Uterus (tissue), 2 donors: ENCODE data around the gene EEFSEC.
"Not testable (repeated sequence)": the region's sequence is repeated elsewhere in the genome, so short reads cannot be mapped to it uniquely, and the experiment has no call there.

Experiments
- POLR2A ChIP-seq, 2 donors: fragments of 450-650 bp; IDR thresholded peaks; one replicate each; pipeline ENCODE4 v1.6.1; 2016; ENCODE audit warnings: antibody characterized with exemption in 2 of 2, mild to moderate bottlenecking in 1 of 2, moderate library complexity in 1 of 2
- TF ChIP-seq, protein P1 (sequence below), 4 experiments: fragments of 200-600 bp in 2 of 4; fragments of 450-650 bp in 2 of 4; sonication (generic) in 2 of 4; IDR thresholded peaks; one replicate each; pipeline ENCODE4 v1.5.1; 2016 to 2019; ENCODE audit warnings: antibody characterized with exemption in 4 of 4, mild to moderate bottlenecking in 2 of 4, moderate library complexity in 1 of 4

DNA sequence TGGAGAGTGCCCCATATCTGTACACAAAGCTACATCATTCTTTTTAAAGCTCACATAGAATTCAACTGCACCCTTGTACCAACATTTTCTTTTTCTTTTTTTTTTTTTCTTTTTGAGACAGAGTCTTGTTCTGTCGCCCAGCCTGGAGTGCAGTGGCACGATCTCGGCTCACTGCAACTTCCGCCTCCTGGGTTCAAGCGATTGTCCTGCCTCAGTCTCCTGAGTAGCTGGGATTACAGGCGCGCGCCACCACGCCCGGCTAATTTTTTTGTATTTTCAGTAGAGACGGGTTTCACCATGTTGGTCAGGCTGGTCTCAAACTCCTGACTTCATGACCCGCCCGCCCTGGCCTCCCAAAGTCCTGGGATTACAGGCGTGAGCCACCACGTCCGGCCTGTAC is 1.1 kb downstream of the EEFSEC start:
- not testable (repeated sequence) for TF ChIP-seq POLR2A (IDR thresholded peaks at IDR 0.05)
- TF ChIP-seq, protein P1, sequence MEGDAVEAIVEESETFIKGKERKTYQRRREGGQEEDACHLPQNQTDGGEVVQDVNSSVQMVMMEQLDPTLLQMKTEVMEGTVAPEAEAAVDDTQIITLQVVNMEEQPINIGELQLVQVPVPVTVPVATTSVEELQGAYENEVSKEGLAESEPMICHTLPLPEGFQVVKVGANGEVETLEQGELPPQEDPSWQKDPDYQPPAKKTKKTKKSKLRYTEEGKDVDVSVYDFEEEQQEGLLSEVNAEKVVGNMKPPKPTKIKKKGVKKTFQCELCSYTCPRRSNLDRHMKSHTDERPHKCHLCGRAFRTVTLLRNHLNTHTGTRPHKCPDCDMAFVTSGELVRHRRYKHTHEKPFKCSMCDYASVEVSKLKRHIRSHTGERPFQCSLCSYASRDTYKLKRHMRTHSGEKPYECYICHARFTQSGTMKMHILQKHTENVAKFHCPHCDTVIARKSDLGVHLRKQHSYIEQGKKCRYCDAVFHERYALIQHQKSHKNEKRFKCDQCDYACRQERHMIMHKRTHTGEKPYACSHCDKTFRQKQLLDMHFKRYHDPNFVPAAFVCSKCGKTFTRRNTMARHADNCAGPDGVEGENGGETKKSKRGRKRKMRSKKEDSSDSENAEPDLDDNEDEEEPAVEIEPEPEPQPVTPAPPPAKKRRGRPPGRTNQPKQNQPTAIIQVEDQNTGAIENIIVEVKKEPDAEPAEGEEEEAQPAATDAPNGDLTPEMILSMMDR (IDR thresholded peaks at IDR 0.05) = not testable (repeated sequence)
